Body of pancreas (tissue), 4 donors: ENCODE data around the gene CBFA2T3.

Source experiments
- POLR2A ChIP-seq, 3 donors: fragments of 450-650 bp; IDR thresholded peaks; one replicate each; pipeline ENCODE4 v1.6.1; 2016; ENCODE audit warnings: antibody characterized with exemption in 3 of 3, mild to moderate bottlenecking in 2 of 3
- TF ChIP-seq, protein P1 (sequence below), 7 experiments: fragments of 450-650 bp in 4 of 7; fragments of 200-600 bp in 3 of 7; sonication (generic) in 3 of 7; IDR thresholded peaks; one replicate each; pipeline ENCODE4 v1.5.1; 2016 to 2019; ENCODE audit warnings: antibody characterized with exemption in 7 of 7

DNA sequence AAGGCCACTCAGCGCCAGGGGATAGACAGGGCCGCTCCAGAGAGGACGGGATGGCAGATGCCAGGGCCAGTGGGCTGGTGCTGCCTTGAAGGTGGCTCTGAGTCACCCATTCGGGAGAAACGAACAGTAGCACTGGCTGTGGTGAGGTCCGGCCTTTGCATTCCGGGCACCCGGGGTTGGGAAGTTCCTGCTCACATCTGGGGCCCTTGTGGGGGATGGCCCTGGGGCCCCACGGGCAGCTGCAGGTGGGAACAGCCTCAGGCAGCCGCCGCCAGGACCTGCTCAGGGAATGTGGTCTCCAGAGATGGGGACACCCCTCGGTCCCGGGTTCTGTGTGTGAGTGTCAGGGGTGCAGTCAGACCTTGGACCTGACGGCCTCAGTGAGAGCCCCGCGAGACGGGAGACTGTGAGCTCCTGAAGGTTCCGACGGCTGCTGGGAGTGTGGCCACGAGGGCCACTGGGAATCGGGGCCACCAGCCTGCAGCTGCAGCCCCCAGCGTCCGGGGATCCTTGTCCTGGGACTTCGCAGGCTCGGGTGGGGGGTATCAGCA lies 1.4 kb downstream of the CBFA2T3 start:
- TF ChIP-seq, protein P1, sequence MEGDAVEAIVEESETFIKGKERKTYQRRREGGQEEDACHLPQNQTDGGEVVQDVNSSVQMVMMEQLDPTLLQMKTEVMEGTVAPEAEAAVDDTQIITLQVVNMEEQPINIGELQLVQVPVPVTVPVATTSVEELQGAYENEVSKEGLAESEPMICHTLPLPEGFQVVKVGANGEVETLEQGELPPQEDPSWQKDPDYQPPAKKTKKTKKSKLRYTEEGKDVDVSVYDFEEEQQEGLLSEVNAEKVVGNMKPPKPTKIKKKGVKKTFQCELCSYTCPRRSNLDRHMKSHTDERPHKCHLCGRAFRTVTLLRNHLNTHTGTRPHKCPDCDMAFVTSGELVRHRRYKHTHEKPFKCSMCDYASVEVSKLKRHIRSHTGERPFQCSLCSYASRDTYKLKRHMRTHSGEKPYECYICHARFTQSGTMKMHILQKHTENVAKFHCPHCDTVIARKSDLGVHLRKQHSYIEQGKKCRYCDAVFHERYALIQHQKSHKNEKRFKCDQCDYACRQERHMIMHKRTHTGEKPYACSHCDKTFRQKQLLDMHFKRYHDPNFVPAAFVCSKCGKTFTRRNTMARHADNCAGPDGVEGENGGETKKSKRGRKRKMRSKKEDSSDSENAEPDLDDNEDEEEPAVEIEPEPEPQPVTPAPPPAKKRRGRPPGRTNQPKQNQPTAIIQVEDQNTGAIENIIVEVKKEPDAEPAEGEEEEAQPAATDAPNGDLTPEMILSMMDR (IDR thresholded peaks at IDR 0.05), result no peak
- no peak for TF ChIP-seq POLR2A (IDR thresholded peaks at IDR 0.05)
